ENCODE data around the gene TNC.

The TNC gene

DNA sequence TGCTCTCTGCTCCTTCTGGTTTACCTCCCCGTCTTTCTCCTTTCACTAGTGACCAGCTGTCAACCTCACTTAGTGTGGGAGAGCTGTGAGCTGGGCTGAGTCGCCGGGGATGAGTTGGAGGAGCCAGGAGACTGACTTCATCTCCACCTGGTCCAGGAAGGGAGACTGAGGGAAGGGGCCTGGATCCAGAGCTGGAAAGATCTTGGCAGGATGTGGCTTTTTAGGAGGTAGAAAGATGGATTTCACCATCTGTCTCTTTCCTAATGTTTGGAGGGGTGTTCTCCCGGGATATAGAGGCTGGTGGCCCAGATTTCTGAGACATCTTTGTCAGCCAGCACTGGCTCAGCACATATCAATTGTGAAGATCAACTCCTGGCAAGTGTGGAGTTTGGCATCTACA lies 37.1 kb upstream of the TNC start:
- Histone ChIP-seq H3K4me3 (ENCODE audit: low read depth, low read length) (no peak overlapping the region), H3K9ac (ENCODE audit: low read length) (no peak overlapping the region), H4K8ac (ENCODE audit: low read depth, low read length) (no peak overlapping the region), H3K23ac (ENCODE audit: low read length) (no peak overlapping the region), H3K79me1 (ENCODE audit: low read length) (peaks cover 3% of the 10 kb centered on the region), H2AFZ (ENCODE audit: insufficient read depth, low read length, poor library complexity) (no peak overlapping the region), H3K4ac (ENCODE audit: low read depth, low read length) (no peak overlapping the region), H3K14ac (ENCODE audit: low read length) (peak overlapping the region; percentile 40), H2AK5ac (ENCODE audit: low read length) (peak overlapping the region; percentile 36), H3K18ac (ENCODE audit: low read length) (no peak overlapping the region), H3K27me3 (ENCODE audit: insufficient read depth, low read length) (no peaks in the 10 kb centered on the region), H3K36me3 (ENCODE audit: control insufficient read depth in 1 of 2, insufficient read depth in 2 of 2, low read length in 2 of 2) (no peaks in the 10 kb centered on the region), H3K27ac (ENCODE audit: low read depth, low read length) (no peak overlapping the region), H3K9me3 (ENCODE audit: insufficient read depth, low read depth, low read length) (no peaks in the 10 kb centered on the region), H4K91ac (ENCODE audit: low read depth, low read length) (no peak overlapping the region), H2BK12ac (ENCODE audit: low read length) (peak overlapping the region; percentile 67), H3K4me2 (ENCODE audit: low read length) (no peak overlapping the region), H2BK120ac (ENCODE audit: insufficient read depth, low read length, poor library complexity) (no peak overlapping the region), H4K12ac (ENCODE audit: low read depth, low read length) (no peak overlapping the region), H2BK5ac (ENCODE audit: low read depth, low read length, poor library complexity) (no peak overlapping the region), H3K79me2 (ENCODE audit: control insufficient read depth, insufficient read depth, low read length, poor library complexity) (no peaks in the 10 kb centered on the region), H3K4me1 (ENCODE audit: control insufficient read depth in 1 of 2, insufficient read depth in 2 of 2, low read length in 2 of 2) (peaks cover 8 to 10% of the 10 kb centered on the region in 2 experiments)
- WGBS (ENCODE audit: extremely low coverage, insufficient coverage, insufficient read length), result no CpG with 5 or more reads among the region's 4 CpGs
- no peak for DNase-seq

DNA sequence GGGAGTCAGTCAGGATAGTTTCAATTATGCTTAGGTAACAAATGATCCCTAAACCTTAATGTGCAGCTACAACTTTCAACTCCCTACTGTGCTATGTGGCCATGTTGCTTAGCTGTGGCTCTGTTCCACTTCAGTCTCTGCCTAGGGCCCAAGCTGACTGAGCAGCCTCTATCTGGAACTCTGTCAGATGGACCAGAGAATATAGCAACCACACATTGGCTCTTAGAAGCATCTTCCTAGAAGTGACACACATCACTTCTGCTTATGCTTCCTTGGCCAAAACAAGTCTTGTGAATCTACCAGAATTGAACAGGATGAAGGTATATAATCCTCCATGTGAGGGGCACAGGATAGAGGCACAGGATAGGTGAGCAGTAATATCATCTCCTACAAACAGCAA lies 36.7 kb upstream of the TNC start:
- H3K27me3 ChIP-seq (ENCODE audit: insufficient read depth, low read length), result no peaks in the 10 kb centered on the region
- no peak for DNase-seq
- no peak overlapping the region for H3K9ac ChIP-seq (ENCODE audit: low read length)
- H3K18ac ChIP-seq (ENCODE audit: low read length), result no peak overlapping the region
- H3K4ac ChIP-seq (ENCODE audit: low read depth, low read length), result no peak overlapping the region
- peaks cover 3% of the 10 kb centered on the region for H3K79me1 ChIP-seq (ENCODE audit: low read length)
- no peak overlapping the region for H2BK120ac ChIP-seq (ENCODE audit: insufficient read depth, low read length, poor library complexity)
- no peak overlapping the region for H2BK5ac ChIP-seq (ENCODE audit: low read depth, low read length, poor library complexity)
- H3K4me2 ChIP-seq (ENCODE audit: low read length), result no peak overlapping the region
- H4K12ac ChIP-seq (ENCODE audit: low read depth, low read length), result no peak overlapping the region
- H3K79me2 ChIP-seq (ENCODE audit: control insufficient read depth, insufficient read depth, low read length, poor library complexity), result no peaks in the 10 kb centered on the region
- H3K4me3 ChIP-seq (ENCODE audit: low read depth, low read length), result no peak overlapping the region
- no peak overlapping the region for H4K8ac ChIP-seq (ENCODE audit: low read depth, low read length)
- H3K9me3 ChIP-seq (ENCODE audit: insufficient read depth, low read depth, low read length), result no peaks in the 10 kb centered on the region
- H3K23ac ChIP-seq (ENCODE audit: low read length), result no peak overlapping the region
- H3K27ac ChIP-seq (ENCODE audit: low read depth, low read length), result no peak overlapping the region
- no peak overlapping the region for H4K91ac ChIP-seq (ENCODE audit: low read depth, low read length)
- H2BK12ac ChIP-seq (ENCODE audit: low read length), result no peak overlapping the region
- H2AFZ ChIP-seq (ENCODE audit: insufficient read depth, low read length, poor library complexity), result no peak overlapping the region
- no peaks in the 10 kb centered on the region for H3K36me3 ChIP-seq (ENCODE audit: control insufficient read depth in 1 of 2, insufficient read depth in 2 of 2, low read length in 2 of 2)
- peak overlapping the region; percentile 40 for H3K14ac ChIP-seq (ENCODE audit: low read length)
- peaks cover 8 to 10% of the 10 kb centered on the region in 2 experiments for H3K4me1 ChIP-seq (ENCODE audit: control insufficient read depth in 1 of 2, insufficient read depth in 2 of 2, low read length in 2 of 2)
- peak overlapping the region; percentile 36 for H2AK5ac ChIP-seq (ENCODE audit: low read length)

DNA sequence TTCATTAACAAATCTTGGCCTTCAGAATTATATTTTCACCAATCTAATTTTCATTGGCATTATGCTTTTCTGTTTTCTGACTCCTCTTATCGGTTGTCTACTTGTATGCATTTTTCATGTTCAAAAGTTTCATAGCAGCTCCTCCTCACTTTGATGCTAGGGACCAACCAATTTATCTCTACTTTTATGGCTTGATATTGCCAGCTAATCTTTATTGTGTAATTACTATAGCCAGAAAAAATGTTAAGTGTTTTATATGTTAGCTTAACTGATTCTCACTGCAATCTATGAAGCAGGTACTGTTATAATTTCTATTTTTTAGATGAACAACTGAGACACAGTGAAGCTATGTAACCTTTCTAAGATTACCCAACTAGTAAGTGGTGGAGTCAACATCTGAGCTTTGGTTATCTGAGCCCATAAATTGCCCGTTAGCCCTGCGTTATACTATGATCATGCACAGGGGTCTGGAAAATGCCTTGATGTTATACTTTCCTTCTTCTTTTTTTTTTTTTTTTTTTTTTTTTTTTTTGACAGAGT lies 34.4 kb upstream of the TNC start:
- Histone ChIP-seq H3K4me1 (ENCODE audit: control insufficient read depth in 1 of 2, insufficient read depth in 2 of 2, low read length in 2 of 2) (peaks cover 0 to 4% of the 10 kb centered on the region in 2 experiments), H2AK5ac (ENCODE audit: low read length) (no peak overlapping the region), H3K14ac (ENCODE audit: low read length) (no peak overlapping the region), H4K12ac (ENCODE audit: low read depth, low read length) (no peak overlapping the region), H2BK120ac (ENCODE audit: insufficient read depth, low read length, poor library complexity) (no peak overlapping the region), H3K27me3 (ENCODE audit: insufficient read depth, low read length) (no peaks in the 10 kb centered on the region), H3K36me3 (ENCODE audit: control insufficient read depth in 1 of 2, insufficient read depth in 2 of 2, low read length in 2 of 2) (no peaks in the 10 kb centered on the region), H3K9ac (ENCODE audit: low read length) (no peak overlapping the region), H3K4me2 (ENCODE audit: low read length) (no peak overlapping the region), H3K4me3 (ENCODE audit: low read depth, low read length) (no peak overlapping the region), H2BK5ac (ENCODE audit: low read depth, low read length, poor library complexity) (no peak overlapping the region), H2AFZ (ENCODE audit: insufficient read depth, low read length, poor library complexity) (no peak overlapping the region), H4K91ac (ENCODE audit: low read depth, low read length) (no peak overlapping the region), H3K23ac (ENCODE audit: low read length) (no peak overlapping the region), H3K18ac (ENCODE audit: low read length) (no peak overlapping the region), H3K27ac (ENCODE audit: low read depth, low read length) (no peak overlapping the region), H2BK12ac (ENCODE audit: low read length) (no peak overlapping the region), H4K8ac (ENCODE audit: low read depth, low read length) (no peak overlapping the region), H3K79me1 (ENCODE audit: low read length) (peaks cover 5% of the 10 kb centered on the region), H3K79me2 (ENCODE audit: control insufficient read depth, insufficient read depth, low read length, poor library complexity) (no peaks in the 10 kb centered on the region), H3K4ac (ENCODE audit: low read depth, low read length) (no peak overlapping the region), H3K9me3 (ENCODE audit: insufficient read depth, low read depth, low read length) (no peaks in the 10 kb centered on the region)
- no peak for DNase-seq
- no CpG with 5 or more reads among the region's 3 CpGs for WGBS (ENCODE audit: extremely low coverage, insufficient coverage, insufficient read length)

DNA sequence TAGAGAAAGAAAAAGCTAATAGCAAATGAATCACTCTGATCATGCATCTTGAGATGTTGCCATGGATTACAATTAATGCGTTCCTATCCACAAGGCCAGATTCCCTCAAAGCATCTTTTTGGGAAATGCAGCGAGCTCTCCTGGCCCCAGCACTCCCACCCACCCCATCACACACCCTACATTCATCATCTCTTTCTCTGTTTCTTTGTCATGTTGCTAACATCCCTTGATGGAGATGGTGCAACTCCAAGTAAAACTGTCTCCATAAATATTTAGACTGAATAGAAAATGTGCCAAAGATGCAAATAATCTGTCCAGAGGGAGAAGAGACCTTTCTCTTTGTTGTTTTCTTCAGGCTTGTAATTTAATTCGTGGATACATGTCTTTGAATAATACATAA lies 30.8 kb upstream of the TNC start:
- Histone ChIP-seq H2BK120ac (ENCODE audit: insufficient read depth, low read length, poor library complexity) (no peak overlapping the region), H3K18ac (ENCODE audit: low read length) (no peak overlapping the region), H3K4ac (ENCODE audit: low read depth, low read length) (no peak overlapping the region), H2AK5ac (ENCODE audit: low read length) (no peak overlapping the region), H4K91ac (ENCODE audit: low read depth, low read length) (no peak overlapping the region), H3K27me3 (ENCODE audit: insufficient read depth, low read length) (no peaks in the 10 kb centered on the region), H3K4me2 (ENCODE audit: low read length) (no peak overlapping the region), H3K36me3 (ENCODE audit: control insufficient read depth in 1 of 2, insufficient read depth in 2 of 2, low read length in 2 of 2) (no peaks in the 10 kb centered on the region), H3K79me1 (ENCODE audit: low read length) (peaks cover 9% of the 10 kb centered on the region), H4K12ac (ENCODE audit: low read depth, low read length) (no peak overlapping the region), H3K27ac (ENCODE audit: low read depth, low read length) (no peak overlapping the region), H3K14ac (ENCODE audit: low read length) (no peak overlapping the region), H2BK12ac (ENCODE audit: low read length) (no peak overlapping the region), H3K9ac (ENCODE audit: low read length) (no peak overlapping the region), H4K8ac (ENCODE audit: low read depth, low read length) (no peak overlapping the region), H3K23ac (ENCODE audit: low read length) (no peak overlapping the region), H2AFZ (ENCODE audit: insufficient read depth, low read length, poor library complexity) (no peak overlapping the region), H3K4me3 (ENCODE audit: low read depth, low read length) (no peak overlapping the region), H3K9me3 (ENCODE audit: insufficient read depth, low read depth, low read length) (no peaks in the 10 kb centered on the region), H3K4me1 (ENCODE audit: control insufficient read depth in 1 of 2, insufficient read depth in 2 of 2, low read length in 2 of 2) (peaks cover 0 to 10% of the 10 kb centered on the region in 2 experiments), H3K79me2 (ENCODE audit: control insufficient read depth, insufficient read depth, low read length, poor library complexity) (no peaks in the 10 kb centered on the region), H2BK5ac (ENCODE audit: low read depth, low read length, poor library complexity) (no peak overlapping the region)
- no peak for DNase-seq
- no CpG with 5 or more reads among the region's 3 CpGs for WGBS (ENCODE audit: extremely low coverage, insufficient coverage, insufficient read length)

Data from trophoblast cell (in vitro differentiated cells and primary cell).